Colonic mucosa (tissue), 4 donors: ENCODE results near the gene PLAGL2. TPM values are rescaled to one million over a fixed set of nuclear protein-coding genes. Genes with fewer than 3 reads are reported as not detected.

Experiments
- DNase-seq: peaks from one replicate; pipeline ENCODE4 v3.0.0-alpha.2; 2020
- H3K27ac ChIP-seq: fragments of 200-600 bp; one replicate; pipeline ENCODE4 v1.8.0; 2021
- H3K27me3 ChIP-seq: fragments of 200-600 bp; one replicate; pipeline ENCODE4 v1.8.0; 2021
- H3K36me3 ChIP-seq: fragments of 200-600 bp; one replicate; pipeline ENCODE4 v1.8.0; 2021
- H3K4me1 ChIP-seq: fragments of 200-600 bp; one replicate; pipeline ENCODE4 v1.8.0; 2021; ENCODE audit warnings: mild to moderate bottlenecking
- H3K4me3 ChIP-seq: fragments of 200-600 bp; one replicate; pipeline ENCODE4 v1.8.0; 2021
- H3K9ac ChIP-seq, 2 donors: one replicate each; pipeline ENCODE4 v1.7.0; 2013; ENCODE audit warnings: control low read depth in 2 of 2, low read depth in 2 of 2, low read length in 2 of 2
- H3K9me3 ChIP-seq: fragments of 200-600 bp; one replicate; pipeline ENCODE4 v1.8.0; 2021
- intact Hi-C: fragments of 100-400 bp; cut with DNase I; formaldehyde crosslinking; loops from one replicate; pipeline ENCODE4 v1.14.1; 2022
- total RNA-seq, 2 donors: library from RNA; stranded (reverse); fragmentation: NEBNext Ultra II Directional in 1 of 2; extraction: Animal tissue kit (Norgen Biotek cat#: 25700) in 1 of 2; gene quantifications; one replicate each; pipeline ENCODE4 v1.2.1, GENCODE V29; 2021
- TF ChIP-seq, protein P1 (sequence below): fragments of 200-600 bp; IDR thresholded peaks from one replicate; pipeline ENCODE4 v1.8.0; 2022; ENCODE audit warnings: antibody characterized with exemption, mild to moderate bottlenecking
- donor health status: healthy.
- donor health status: DM: no; HTN: no; CAD: no.
- donor health status: DM: no; HTN: no; CAD: no.

PLAGL2 gene
- total RNA-seq, 2 donors from 2014 or later: 17.7 to 18.6 TPM

DNA sequence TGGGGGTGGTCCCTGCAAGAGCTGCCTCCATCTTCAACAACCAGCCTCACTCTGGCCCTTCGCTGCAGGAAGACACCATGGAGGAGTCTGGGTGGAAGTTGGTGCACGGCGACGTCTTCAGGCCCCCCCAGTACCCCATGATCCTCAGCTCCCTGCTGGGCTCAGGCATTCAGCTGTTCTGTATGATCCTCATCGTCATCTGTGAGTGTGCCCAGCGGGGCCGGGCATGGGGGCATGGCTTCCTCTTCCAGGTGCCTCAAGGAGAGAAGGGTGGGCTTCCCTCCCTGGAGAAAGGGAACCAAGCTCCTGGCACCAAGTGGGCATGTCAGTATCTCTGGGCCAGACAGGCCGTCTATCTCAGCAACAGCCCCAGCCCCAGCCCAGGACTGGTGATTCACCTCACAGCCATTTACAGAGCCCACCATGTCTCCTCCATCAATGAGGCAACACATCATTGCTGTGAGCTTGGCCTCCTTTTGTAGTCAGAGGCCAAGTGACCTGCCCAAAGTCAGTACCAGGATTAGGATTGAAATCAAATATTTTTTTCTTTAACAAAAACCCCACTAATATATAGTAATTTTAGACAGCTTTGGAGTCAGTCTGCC is 57.9 kb downstream of the PLAGL2 start:
- no peaks in the 10 kb centered on the region for H3K9me3 ChIP-seq
- no peak overlapping the region for H3K4me3 ChIP-seq
- DNase-seq: no peak
- no peak overlapping the region for H3K27ac ChIP-seq
- TF ChIP-seq, protein P1, sequence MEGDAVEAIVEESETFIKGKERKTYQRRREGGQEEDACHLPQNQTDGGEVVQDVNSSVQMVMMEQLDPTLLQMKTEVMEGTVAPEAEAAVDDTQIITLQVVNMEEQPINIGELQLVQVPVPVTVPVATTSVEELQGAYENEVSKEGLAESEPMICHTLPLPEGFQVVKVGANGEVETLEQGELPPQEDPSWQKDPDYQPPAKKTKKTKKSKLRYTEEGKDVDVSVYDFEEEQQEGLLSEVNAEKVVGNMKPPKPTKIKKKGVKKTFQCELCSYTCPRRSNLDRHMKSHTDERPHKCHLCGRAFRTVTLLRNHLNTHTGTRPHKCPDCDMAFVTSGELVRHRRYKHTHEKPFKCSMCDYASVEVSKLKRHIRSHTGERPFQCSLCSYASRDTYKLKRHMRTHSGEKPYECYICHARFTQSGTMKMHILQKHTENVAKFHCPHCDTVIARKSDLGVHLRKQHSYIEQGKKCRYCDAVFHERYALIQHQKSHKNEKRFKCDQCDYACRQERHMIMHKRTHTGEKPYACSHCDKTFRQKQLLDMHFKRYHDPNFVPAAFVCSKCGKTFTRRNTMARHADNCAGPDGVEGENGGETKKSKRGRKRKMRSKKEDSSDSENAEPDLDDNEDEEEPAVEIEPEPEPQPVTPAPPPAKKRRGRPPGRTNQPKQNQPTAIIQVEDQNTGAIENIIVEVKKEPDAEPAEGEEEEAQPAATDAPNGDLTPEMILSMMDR: no peak
- H3K27me3 ChIP-seq: no peaks in the 10 kb centered on the region
- H3K4me1 ChIP-seq: no peaks in the 10 kb centered on the region
- intact Hi-C loops: no loop called here
- H3K36me3 ChIP-seq: peaks cover 5% of the 10 kb centered on the region
- no peak overlapping the region for H3K9ac ChIP-seq

DNA sequence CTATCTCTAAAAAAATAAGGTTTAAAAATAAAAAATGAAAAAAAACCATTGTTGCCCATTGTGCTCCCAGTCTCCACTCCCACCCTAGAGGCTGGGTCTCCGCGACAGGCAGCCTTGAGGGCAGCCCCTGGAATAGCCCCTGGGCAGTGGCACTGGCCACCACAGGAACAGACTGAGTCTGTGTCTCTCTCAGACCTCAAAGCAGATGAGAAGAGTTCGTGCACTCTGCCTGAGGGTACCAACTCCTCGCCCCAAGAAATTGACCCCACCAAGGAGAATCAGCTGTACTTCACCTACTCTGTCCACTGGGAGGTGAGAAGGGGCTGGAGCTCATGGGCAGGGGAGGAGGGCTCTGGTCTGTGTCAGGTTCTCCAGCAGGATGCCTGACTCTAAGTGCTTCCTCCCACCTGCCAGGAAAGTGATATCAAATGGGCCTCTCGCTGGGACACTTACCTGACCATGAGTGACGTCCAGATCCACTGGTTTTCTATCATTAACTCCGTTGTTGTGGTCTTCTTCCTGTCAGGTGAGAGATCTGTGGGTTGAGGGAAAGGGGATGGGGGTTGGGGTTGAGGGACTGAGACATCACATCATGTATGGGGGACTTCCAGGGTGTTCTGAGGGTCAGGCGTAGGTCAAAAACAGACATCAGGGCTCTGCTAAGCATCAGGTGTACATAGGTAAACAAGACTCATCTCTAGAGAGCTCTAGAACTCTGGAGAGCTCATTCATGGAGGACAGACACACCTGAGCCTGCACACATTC is 62.5 kb downstream of the PLAGL2 start:
- Histone ChIP-seq H3K27me3 (no peaks in the 10 kb centered on the region), H3K9ac (no peak overlapping the region), H3K4me1 (no peaks in the 10 kb centered on the region), H3K4me3 (no peak overlapping the region), H3K36me3 (peaks cover 32% of the 10 kb centered on the region), H3K27ac (no peak overlapping the region), H3K9me3 (no peaks in the 10 kb centered on the region)
- TF ChIP-seq, protein P1: no peak
- intact Hi-C loops: no loop called here
- DNase-seq: no peak

DNA sequence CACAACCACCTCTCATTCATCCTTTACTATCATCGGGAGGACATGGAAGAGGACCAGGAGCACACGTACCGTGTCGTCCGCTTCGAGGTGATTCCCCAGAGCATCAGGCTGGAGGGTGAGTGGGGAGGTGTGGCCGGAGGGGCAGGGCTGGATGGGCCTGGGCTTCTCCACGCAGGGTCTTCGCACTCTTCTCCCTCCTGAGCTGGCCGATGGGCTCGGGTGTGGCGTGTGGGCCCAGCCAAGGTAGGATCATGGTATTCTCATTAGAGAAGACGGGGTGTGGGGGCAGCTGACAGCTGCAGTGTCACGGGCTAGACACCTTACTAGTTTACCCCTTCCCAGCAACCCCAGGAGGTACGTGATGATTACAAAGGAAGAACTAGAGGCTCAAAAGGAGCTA is 64.6 kb downstream of the PLAGL2 start:
- no peaks in the 10 kb centered on the region for H3K27me3 ChIP-seq
- H3K4me1 ChIP-seq: no peaks in the 10 kb centered on the region
- no peak overlapping the region for H3K4me3 ChIP-seq
- H3K36me3 ChIP-seq: peaks cover 32% of the 10 kb centered on the region
- intact Hi-C loops: no loop called here
- no peaks in the 10 kb centered on the region for H3K9me3 ChIP-seq
- no peak overlapping the region for H3K27ac ChIP-seq
- DNase-seq: no peak
- no peak overlapping the region for H3K9ac ChIP-seq
- TF ChIP-seq, protein P1: no peak

Other genes with a start within 250 kb of the PLAGL2 start
- under 1 TPM; 0.07 to 0.16 TPM for gene XKR7, start 239.6 kb downstream of the PLAGL2 start, total RNA-seq
- gene CCM2L, start 197.3 kb downstream of the PLAGL2 start, total RNA-seq: 1 to 10 TPM; 1.1 to 1.2 TPM
- gene HCK, start 155.5 kb downstream of the PLAGL2 start, total RNA-seq: 1 to 10 TPM; 3.7 to 6.6 TPM
- gene TM9SF4, start 98.0 kb downstream of the PLAGL2 start, total RNA-seq: 10 to 100 TPM; 76.7 to 79.9 TPM
- 10 to 100 TPM; 26.9 to 36.3 TPM for gene POFUT1, start 137 bp upstream of the PLAGL2 start, total RNA-seq
- gene KIF3B, start 69.9 kb upstream of the PLAGL2 start, total RNA-seq: 10 to 100 TPM; 41.7 to 49.2 TPM
- gene ASXL1, start 150.6 kb upstream of the PLAGL2 start, total RNA-seq: 10 to 100 TPM; 38.8 to 40.4 TPM